ENCODE results near the gene NDFIP1. TPM values are rescaled to one million over a fixed set of nuclear protein-coding genes. Genes with fewer than 3 reads are reported as not detected.

The NDFIP1 gene
- total RNA-seq, 1 experiment from 2014 or later, result 27.6 TPM

GRCh38 chr5:142166754-142167153, 58.2 kb downstream of the NDFIP1 start (continued):
- no peak for TF ChIP-seq ZNF281 (CRISPR knock-in tag; IDR thresholded peaks at IDR 0.05)
- no peak for TF ChIP-seq ZNF396 (CRISPR knock-in tag; IDR thresholded peaks at IDR 0.05; ENCODE audit: borderline replicate concordance)
- no peak for TF ChIP-seq ETV6 (CRISPR knock-in tag; IDR thresholded peaks at IDR 0.05)
- no peak for TF ChIP-seq ATF3 (CRISPR knock-in tag; conservative IDR thresholded peaks at IDR 0.05)
- no peak for TF ChIP-seq ARID4B (CRISPR knock-in tag; IDR thresholded peaks at IDR 0.05; ENCODE audit: borderline replicate concordance)
- TF ChIP-seq CREM (CRISPR knock-in tag; IDR thresholded peaks at IDR 0.05), result no peak
- no peak for TF ChIP-seq IRF2 (CRISPR knock-in tag; IDR thresholded peaks at IDR 0.05; ENCODE audit: borderline replicate concordance, low read depth)

GRCh38 chr5:142167458-142167857, 58.9 kb downstream of the NDFIP1 start:
- Mint-ChIP-seq H3K9me3 (no peaks in the 10 kb centered on the region), H3K36me3 (no peaks in the 10 kb centered on the region), H3K4me3 (no peak overlapping the region), H3K27me3 (ENCODE audit: low read depth) (no peaks in the 10 kb centered on the region), H3K4me1 (peaks cover 41% of the 10 kb centered on the region), H3K27ac (no peak overlapping the region)
- POLR2A ChIA-PET, result no interaction called here
- ATAC-seq (peak; percentile 35), DNase-seq (ENCODE audit: low spot score) (no peak)
- CTCF ChIA-PET, result interaction anchor here (0.6 to 1.5 kb wide), 12 partner anchors 11 to 546 kb away, joined by 3 to 7 read pairs (median 3); no protein-coding TSS in a partner anchor
- TF ChIP-seq USF2 (CRISPR knock-in tag; IDR thresholded peaks at IDR 0.05) (no peak), SMAD4 (CRISPR knock-in tag; IDR thresholded peaks at IDR 0.05) (no peak), E2F5 (CRISPR knock-in tag; IDR thresholded peaks at IDR 0.05) (no peak), CREM (CRISPR knock-in tag; IDR thresholded peaks at IDR 0.05) (no peak), ZNF219 (CRISPR knock-in tag; IDR thresholded peaks at IDR 0.05; ENCODE audit: borderline replicate concordance) (no peak), PRRX2 (CRISPR knock-in tag; IDR thresholded peaks at IDR 0.05) (no peak), NR2C2 (CRISPR knock-in tag; IDR thresholded peaks at IDR 0.05) (no peak), OVOL2 (CRISPR knock-in tag; IDR thresholded peaks at IDR 0.05; ENCODE audit: borderline replicate concordance) (no peak), MXD4 (CRISPR knock-in tag; IDR thresholded peaks at IDR 0.05; ENCODE audit: borderline replicate concordance) (no peak), E2F4 (CRISPR knock-in tag; IDR thresholded peaks at IDR 0.05; ENCODE audit: borderline replicate concordance, low read depth) (no peak), CDX4 (CRISPR knock-in tag; IDR thresholded peaks at IDR 0.05; ENCODE audit: borderline replicate concordance) (no peak), PRDM15 (CRISPR knock-in tag; IDR thresholded peaks at IDR 0.05) (no peak), TP53 (CRISPR knock-in tag; IDR thresholded peaks at IDR 0.05) (no peak), ZMAT4 (CRISPR knock-in tag; IDR thresholded peaks at IDR 0.05) (no peak)
